Adipocyte (in vitro differentiated cells): ENCODE data around the gene VWC2.

ENCODE experiments used
- DNase-seq: peaks from one replicate; pipeline ENCODE4 v3.0.0-alpha.2; 2015; ENCODE audit warnings: low read depth
- H3K27me3 ChIP-seq: replicated peaks from 2 replicates; pipeline ENCODE4 v1.7.0; 2013; ENCODE audit warnings: mild to moderate bottlenecking, low read length, moderate library complexity; ENCODE audit not compliant: control insufficient read depth, insufficient read depth
- H3K36me3 ChIP-seq: 2 replicates; pipeline ENCODE4 v1.7.0; 2013; ENCODE audit warnings: low read length, mild to moderate bottlenecking, moderate library complexity; ENCODE audit not compliant: control insufficient read depth, insufficient read depth, severe bottlenecking
- H3K4me1 ChIP-seq: 2 replicates; pipeline ENCODE4 v1.7.0; 2013; ENCODE audit warnings: mild to moderate bottlenecking, low read length, moderate library complexity; ENCODE audit not compliant: control insufficient read depth, insufficient read depth
- H3K4me3 ChIP-seq: 2 replicates; pipeline ENCODE4 v1.7.0; 2013; ENCODE audit warnings: mild to moderate bottlenecking, low read length, moderate library complexity
- H3K9ac ChIP-seq: 2 replicates; pipeline ENCODE4 v1.7.0; 2013; ENCODE audit warnings: mild to moderate bottlenecking, low read length, moderate library complexity
- H3K9me3 ChIP-seq: 2 replicates; pipeline ENCODE4 v1.7.0; 2013; ENCODE audit warnings: mild to moderate bottlenecking, low read length, moderate library complexity; ENCODE audit not compliant: control insufficient read depth

Gene VWC2

GRCh38 chr7:49773218-49773935, at the start of gene VWC2:
TSS of gene VWC2 (plus strand) at chr7:49773638. CDS start at chr7:49775436, 1,798 bp downstream.
- Histone ChIP-seq H3K9ac (no peak within 1 kb of the TSS), H3K9me3 (no peaks in the 10 kb centered on the region), H3K36me3 (no peaks in the 10 kb centered on the region), H3K4me1 (peaks cover 3% of the 10 kb centered on the region), H3K27me3 (peaks cover 43% of the 10 kb centered on the region), H3K4me3 (peak within 1 kb of the TSS; percentile 37)
- no peak for DNase-seq

GRCh38 chr7:49724071-49724470, 49.4 kb upstream of the VWC2 start:
- Histone ChIP-seq H3K27me3 (no peaks in the 10 kb centered on the region), H3K9ac (no peak overlapping the region), H3K36me3 (no peaks in the 10 kb centered on the region), H3K4me1 (peaks cover 1% of the 10 kb centered on the region), H3K4me3 (no peak overlapping the region), H3K9me3 (no peaks in the 10 kb centered on the region)
- no peak for DNase-seq

- Histone ChIP-seq H3K36me3 (no peaks in the 10 kb centered on the region), H3K27me3 (no peaks in the 10 kb centered on the region), H3K9me3 (no peaks in the 10 kb centered on the region), H3K9ac (no peak overlapping the region), H3K4me1 (no peaks in the 10 kb centered on the region), H3K4me3 (no peak overlapping the region)
- no peak for DNase-seq
These were observed 41.6 kb upstream of the VWC2 start for GRCh38 chr7:49731836-49732235.

- Histone ChIP-seq H3K9me3 (no peaks in the 10 kb centered on the region), H3K27me3 (no peaks in the 10 kb centered on the region), H3K4me1 (no peaks in the 10 kb centered on the region), H3K4me3 (no peak overlapping the region), H3K9ac (no peak overlapping the region), H3K36me3 (no peaks in the 10 kb centered on the region)
- DNase-seq = no peak
These were observed 10.8 kb upstream of the VWC2 start for GRCh38 chr7:49762666-49763065.

GRCh38 chr7:49763791-49764190, 9.6 kb upstream of the VWC2 start:
- Histone ChIP-seq H3K36me3 (no peaks in the 10 kb centered on the region), H3K9ac (no peak overlapping the region), H3K9me3 (no peaks in the 10 kb centered on the region), H3K4me1 (no peaks in the 10 kb centered on the region), H3K27me3 (peaks cover 7% of the 10 kb centered on the region), H3K4me3 (no peak overlapping the region)
- DNase-seq = no peak

- peaks cover 28% of the 10 kb centered on the region for H3K27me3 ChIP-seq
- H3K4me1 ChIP-seq = no peaks in the 10 kb centered on the region
- H3K36me3 ChIP-seq = no peaks in the 10 kb centered on the region
- no peaks in the 10 kb centered on the region for H3K9me3 ChIP-seq
- no peak overlapping the region for H3K4me3 ChIP-seq
- no peak overlapping the region for H3K9ac ChIP-seq
- no peak for DNase-seq
These were observed 6.5 kb upstream of the VWC2 start for GRCh38 chr7:49766966-49767365.

- no peak for DNase-seq
- Histone ChIP-seq H3K4me1 (no peaks in the 10 kb centered on the region), H3K36me3 (no peaks in the 10 kb centered on the region), H3K9ac (no peak overlapping the region), H3K4me3 (no peak overlapping the region), H3K27me3 (peaks cover 35% of the 10 kb centered on the region), H3K9me3 (no peaks in the 10 kb centered on the region)
These were observed 5.7 kb upstream of the VWC2 start for GRCh38 chr7:49767719-49768118.

GRCh38 chr7:49768254-49768653, 5.2 kb upstream of the VWC2 start:
- Histone ChIP-seq H3K4me1 (no peaks in the 10 kb centered on the region), H3K27me3 (peaks cover 40% of the 10 kb centered on the region), H3K4me3 (no peak overlapping the region), H3K9ac (no peak overlapping the region), H3K9me3 (no peaks in the 10 kb centered on the region), H3K36me3 (no peaks in the 10 kb centered on the region)
- no peak for DNase-seq

GRCh38 chr7:49768835-49769234, 4.6 kb upstream of the VWC2 start:
- H3K36me3 ChIP-seq = no peaks in the 10 kb centered on the region
- H3K4me1 ChIP-seq = no peaks in the 10 kb centered on the region
- H3K27me3 ChIP-seq = peaks cover 40% of the 10 kb centered on the region
- no peak for DNase-seq
- no peak overlapping the region for H3K9ac ChIP-seq
- H3K4me3 ChIP-seq = no peak overlapping the region
- no peaks in the 10 kb centered on the region for H3K9me3 ChIP-seq

GRCh38 chr7:49769285-49769857, 4.1 kb upstream of the VWC2 start:
- DNase-seq = no peak
- no peaks in the 10 kb centered on the region for H3K4me1 ChIP-seq
- no peaks in the 10 kb centered on the region for H3K9me3 ChIP-seq
- no peaks in the 10 kb centered on the region for H3K36me3 ChIP-seq
- H3K27me3 ChIP-seq = peaks cover 40% of the 10 kb centered on the region
- H3K4me3 ChIP-seq = no peak overlapping the region
- H3K9ac ChIP-seq = no peak overlapping the region

GRCh38 chr7:49770838-49771237, 2.6 kb upstream of the VWC2 start:
- Histone ChIP-seq H3K9me3 (no peaks in the 10 kb centered on the region), H3K27me3 (peaks cover 40% of the 10 kb centered on the region), H3K36me3 (no peaks in the 10 kb centered on the region), H3K4me3 (no peak overlapping the region), H3K9ac (no peak overlapping the region), H3K4me1 (peaks cover 3% of the 10 kb centered on the region)
- no peak for DNase-seq
